HepG2 (cell line): ENCODE measurements around the gene ADPRH. TPM values are rescaled to one million over a fixed set of nuclear protein-coding genes. Genes with fewer than 3 reads are reported as not detected.

Source experiments
- ATAC-seq: fragments of 200-7000 bp; cut with Tn5 transposase; 3 replicates; pipeline ENCODE4 v1.9.1; 2020; ENCODE audit warnings: mild to moderate bottlenecking, moderate library complexity
- BruUV-seq: library from RNA; stranded (reverse); fragments of 400-500 nt; replicated peaks from 2 replicates; lab custom pipeline; 2021; lab: Mats Ljungman, UMichigan
- CTCF ChIA-PET: fragments of 300-600 bp; formaldehyde crosslinking; extraction: SDS; loops from one replicate; lab custom pipeline; 2021; ENCODE audit warnings: low total read pairs, inconsistent platforms, low intra/inter-chr PET ratio; lab: Yijun Ruan, JAX
- POLR2A ChIA-PET: fragments of 350-600 bp; sonication (Branson Sonifier 250); formaldehyde crosslinking; loops from one replicate; lab custom pipeline; 2020; ENCODE audit warnings: antibody characterized with exemption, inconsistent platforms; lab: Yijun Ruan, JAX
- DNase-seq: peaks from one replicate; pipeline ENCODE4 v3.0.0-alpha.2; 2015; ENCODE audit warnings: low spot score
- FAIRE-seq: peaks from 3 replicates; lab custom pipeline; 2011; peaks lifted over from hg19 to GRCh38; lab: Jason Lieb, UNC
- H2AFZ ChIP-seq: one replicate; pipeline ENCODE4 v1.6.1; 2011; ENCODE audit warnings: low read length, inconsistent platforms
- H3K27ac ChIP-seq: fragments of 300-600 bp; 3 replicates; pipeline ENCODE4 v1.8.0; 2011; ENCODE audit warnings: mixed run types, mild to moderate bottlenecking, mixed read lengths, low read length, inconsistent platforms; ENCODE audit not compliant: insufficient read depth; ENCODE audit errors: extremely low read length
- H3K27me3 ChIP-seq, 2 experiments: fragments of 200-600 bp in 1 of 2; 2 replicates in 1 of 2; 3 replicates in 1 of 2; pipeline versions ENCODE4 v1.6.0 to v1.8.0; 2011; ENCODE audit warnings: low read length in 2 of 2, mild to moderate bottlenecking in 2 of 2, moderate library complexity in 2 of 2, inconsistent platforms in 1 of 2; ENCODE audit not compliant: insufficient read depth in 2 of 2, control insufficient read depth in 1 of 2
- H3K36me3 ChIP-seq, 2 experiments: fragments of 200-600 bp in 1 of 2; replicated peaks in 1 of 2; 2 replicates in 1 of 2; 3 replicates in 1 of 2; pipeline versions ENCODE4 v1.5.1 to v1.8.0; 2011; ENCODE audit warnings: low read length in 2 of 2, inconsistent platforms in 1 of 2; ENCODE audit not compliant: insufficient read depth in 2 of 2, control insufficient read depth in 1 of 2
- H3K4me1 ChIP-seq: 2 replicates; pipeline ENCODE4 v1.5.1; 2012; ENCODE audit warnings: low read length, inconsistent platforms; ENCODE audit not compliant: insufficient read depth
- H3K4me2 ChIP-seq: 2 replicates; pipeline ENCODE4 v1.6.0; 2011; ENCODE audit warnings: low read depth, low read length, inconsistent platforms
- H3K4me3 ChIP-seq, 3 experiments: fragments of 200-600 bp in 1 of 3; sonication (generic), shearing (Covaris generic) in 1 of 3; replicated peaks in 1 of 3; 2 replicates each; pipeline ENCODE4 v1.5.1; 2011 to 2016; ENCODE audit warnings: low read length in 3 of 3, inconsistent platforms in 2 of 3, low read depth in 2 of 3, mild to moderate bottlenecking in 2 of 3, control low read depth in 1 of 3, mixed read lengths in 1 of 3; ENCODE audit not compliant: insufficient read depth in 1 of 3
- H3K79me2 ChIP-seq: one replicate; pipeline ENCODE4 v1.6.1; 2011; ENCODE audit warnings: low read length, inconsistent platforms; ENCODE audit not compliant: insufficient read depth
- H3K9ac ChIP-seq: 2 replicates; pipeline ENCODE4 v1.6.0; 2011; ENCODE audit warnings: mild to moderate bottlenecking, low read depth, low read length, inconsistent platforms; ENCODE audit not compliant: insufficient read depth
- H3K9me3 ChIP-seq: 2 replicates; pipeline ENCODE4 v1.5.1; 2012; ENCODE audit warnings: mild to moderate bottlenecking, low read length
- H4K20me1 ChIP-seq: 2 replicates; pipeline ENCODE4 v1.6.0; 2011; ENCODE audit warnings: inconsistent platforms, mild to moderate bottlenecking, low read length, moderate library complexity; ENCODE audit not compliant: insufficient read depth
- IRF2 ChIP-seq: IDR thresholded peaks from 2 replicates; pipeline ENCODE4 v1.6.1; 2018; ENCODE audit warnings: missing genetic modification reagents, missing compliant biosample characterization
- PRMT3 ChIP-seq: sonication (generic); formaldehyde crosslinking; IDR thresholded peaks from 2 replicates; pipeline ENCODE4 v1.8.1; 2022; ENCODE audit warnings: low read depth, mild to moderate bottlenecking, moderate library complexity, missing genetic modification reagents, borderline replicate concordance
- RBAK ChIP-seq: sonication (generic); formaldehyde crosslinking; IDR thresholded peaks from 2 replicates; pipeline ENCODE4 v1.5.1; 2020; ENCODE audit warnings: mild to moderate bottlenecking, missing genetic modification reagents
- TAF1 ChIP-seq: sonication (generic); formaldehyde crosslinking; IDR thresholded peaks from 2 replicates; pipeline ENCODE4 v1.4.0; 2020; ENCODE audit warnings: missing genetic modification reagents
- ZBTB42 ChIP-seq: sonication (generic); formaldehyde crosslinking; IDR thresholded peaks from 2 replicates; pipeline ENCODE4 v1.5.0; 2020; ENCODE audit warnings: mild to moderate bottlenecking, missing genetic modification reagents
- ZBTB7B ChIP-seq: sonication (generic); formaldehyde crosslinking; IDR thresholded peaks from 2 replicates; pipeline ENCODE4 v1.4.0; 2020; ENCODE audit warnings: missing genetic modification reagents
- ZC3H13 ChIP-seq: sonication (generic); formaldehyde crosslinking; IDR thresholded peaks from 2 replicates; pipeline ENCODE4 v1.8.1; 2023; ENCODE audit warnings: mild to moderate bottlenecking, missing genetic modification reagents, moderate library complexity
- ZNF569 ChIP-seq: sonication (generic); formaldehyde crosslinking; IDR thresholded peaks from 2 replicates; pipeline ENCODE4 v1.5.0; 2020; ENCODE audit warnings: mild to moderate bottlenecking, missing genetic modification reagents, moderate library complexity, borderline replicate concordance
- ZNF570 ChIP-seq: sonication (generic); formaldehyde crosslinking; IDR thresholded peaks from 2 replicates; pipeline ENCODE4 v1.4.0; 2020; ENCODE audit warnings: mild to moderate bottlenecking, missing genetic modification reagents, borderline replicate concordance
- WGBS: methylation state at CpG from one replicate; pipeline ENCODE4 v1.1.6; 2017; ENCODE audit warnings: low lambda C conversion rate; 5-methylcytosine and 5-hydroxymethylcytosine counted together
- in situ Hi-C: cut with HindIII; loops from 2 replicates; pipeline ENCODE4 v1.10.0; 2017; ENCODE audit warnings: low pct_unique_long_range_greater_than_20kb; ENCODE audit not compliant: extremely low pct_ligation_motif_present
- intact Hi-C: fragments of 100-400 bp; cut with micrococcal nuclease; formaldehyde crosslinking; loops from one replicate; pipeline ENCODE4 v1.10.0; 2022; ENCODE audit not compliant: unreplicated experiment
- polyA plus RNA-seq, 8 experiments: library from polyadenylated mRNA; depleted of rRNA in 3 of 8; stranded (reverse) in 7 of 8; unstranded in 1 of 8; fragments of >200 nt; fragmentation: Illumina TruSeq in 4 of 8; extraction: Trizol in 4 of 8; gene quantifications; 2 replicates each; pipeline versions ENCODE4 v1.2.1 to v1.2.3, GENCODE V29; 2011 to 2016; ENCODE audit warnings: low read depth in 4 of 8, missing spikeins in 1 of 8, mixed read lengths in 1 of 8; ENCODE audit not compliant: insufficient read depth in 1 of 8
- total RNA-seq, 5 experiments: library from RNA; depleted of rRNA; stranded (reverse); fragments of >200 nt; fragmentation: Illumina TruSeq; extraction: Trizol; gene quantifications; 2 replicates each; pipeline ENCODE4 v1.2.3, GENCODE V29; 2016; ENCODE audit warnings: low read depth in 1 of 5
- TF ChIP-seq, protein P1 (sequence below), 2 experiments: IDR thresholded peaks; 2 replicates each; pipeline ENCODE4 v1.6.1; 2011 to 2012; ENCODE audit warnings: low read length in 2 of 2, borderline replicate concordance in 1 of 2, low read depth in 1 of 2, mild to moderate bottlenecking in 1 of 2, moderate library complexity in 1 of 2

ADPRH gene
- total and polyA plus RNA-seq, 2 of the 13 experiments (the other 11 are each of a cell fraction or from before 2014, with no cell fraction given): 0.01 to 0.15 TPM

DNA sequence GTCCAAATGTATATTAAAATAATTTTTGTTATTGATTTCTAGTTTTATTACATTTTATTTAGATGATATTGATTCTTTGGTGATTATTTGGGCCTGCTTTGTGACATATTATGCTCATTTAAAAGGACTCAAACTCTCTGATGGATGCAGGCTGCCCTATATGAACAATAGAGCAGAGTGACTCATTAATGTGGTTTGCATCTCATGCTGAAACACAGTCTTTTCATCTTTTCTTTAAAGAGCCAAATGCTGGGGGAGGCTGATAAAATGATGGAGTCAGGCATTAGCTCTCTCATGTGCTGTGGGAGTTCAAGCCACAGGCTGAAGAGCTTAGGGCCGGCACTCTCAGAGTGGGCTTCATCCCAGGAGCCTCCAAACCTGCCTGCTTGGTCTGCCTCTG lies 25.6 kb downstream of the ADPRH start:
- Histone ChIP-seq H3K4me3 (no peak overlapping the region), H3K9ac (no peak overlapping the region), H3K9me3 (no peaks in the 10 kb centered on the region), H3K27me3 (no peaks in the 10 kb centered on the region; a peak in 1 of 5 replicates), H3K4me2 (no peak overlapping the region), H3K79me2 (no peaks in the 10 kb centered on the region), H3K36me3 (no peaks in the 10 kb centered on the region), H3K4me1 (no peaks in the 10 kb centered on the region), H3K27ac (no peak overlapping the region), H4K20me1 (no peaks in the 10 kb centered on the region), H2AFZ (no peak overlapping the region)
- in situ Hi-C loops (no loop called here), intact Hi-C loops (no loop called here)
- no peak for TF ChIP-seq ZBTB7B (CRISPR knock-in tag)
- no peak for TF ChIP-seq ZC3H13 (CRISPR knock-in tag)
- TF ChIP-seq PRMT3 (CRISPR knock-in tag): no peak
- no peak for TF ChIP-seq IRF2
- TF ChIP-seq, protein P1, sequence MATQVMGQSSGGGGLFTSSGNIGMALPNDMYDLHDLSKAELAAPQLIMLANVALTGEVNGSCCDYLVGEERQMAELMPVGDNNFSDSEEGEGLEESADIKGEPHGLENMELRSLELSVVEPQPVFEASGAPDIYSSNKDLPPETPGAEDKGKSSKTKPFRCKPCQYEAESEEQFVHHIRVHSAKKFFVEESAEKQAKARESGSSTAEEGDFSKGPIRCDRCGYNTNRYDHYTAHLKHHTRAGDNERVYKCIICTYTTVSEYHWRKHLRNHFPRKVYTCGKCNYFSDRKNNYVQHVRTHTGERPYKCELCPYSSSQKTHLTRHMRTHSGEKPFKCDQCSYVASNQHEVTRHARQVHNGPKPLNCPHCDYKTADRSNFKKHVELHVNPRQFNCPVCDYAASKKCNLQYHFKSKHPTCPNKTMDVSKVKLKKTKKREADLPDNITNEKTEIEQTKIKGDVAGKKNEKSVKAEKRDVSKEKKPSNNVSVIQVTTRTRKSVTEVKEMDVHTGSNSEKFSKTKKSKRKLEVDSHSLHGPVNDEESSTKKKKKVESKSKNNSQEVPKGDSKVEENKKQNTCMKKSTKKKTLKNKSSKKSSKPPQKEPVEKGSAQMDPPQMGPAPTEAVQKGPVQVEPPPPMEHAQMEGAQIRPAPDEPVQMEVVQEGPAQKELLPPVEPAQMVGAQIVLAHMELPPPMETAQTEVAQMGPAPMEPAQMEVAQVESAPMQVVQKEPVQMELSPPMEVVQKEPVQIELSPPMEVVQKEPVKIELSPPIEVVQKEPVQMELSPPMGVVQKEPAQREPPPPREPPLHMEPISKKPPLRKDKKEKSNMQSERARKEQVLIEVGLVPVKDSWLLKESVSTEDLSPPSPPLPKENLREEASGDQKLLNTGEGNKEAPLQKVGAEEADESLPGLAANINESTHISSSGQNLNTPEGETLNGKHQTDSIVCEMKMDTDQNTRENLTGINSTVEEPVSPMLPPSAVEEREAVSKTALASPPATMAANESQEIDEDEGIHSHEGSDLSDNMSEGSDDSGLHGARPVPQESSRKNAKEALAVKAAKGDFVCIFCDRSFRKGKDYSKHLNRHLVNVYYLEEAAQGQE (IDR thresholded peaks at IDR 0.05; ENCODE audit: borderline replicate concordance in 1 of 2, low read depth in 1 of 2, low read length in 2 of 2): no peak
- TF ChIP-seq ZNF570 (CRISPR knock-in tag): no peak
- no peak for TF ChIP-seq TAF1
- TF ChIP-seq RBAK (CRISPR knock-in tag): no peak
- no peak for TF ChIP-seq ZNF569 (CRISPR knock-in tag)
- no peak for TF ChIP-seq ZBTB42 (CRISPR knock-in tag)
- ChIA-PET CTCF (no interaction called here), POLR2A (no interaction called here)
- FAIRE-seq: no peak
- DNase-seq: no peak
- no peak for ATAC-seq
- WGBS: 0% methylated on average over 1 of the region's 1 CpG
- BruUV-seq: no TSS peak
